Measurements from ENCODE around the gene NEFH.

The NEFH gene

DNA sequence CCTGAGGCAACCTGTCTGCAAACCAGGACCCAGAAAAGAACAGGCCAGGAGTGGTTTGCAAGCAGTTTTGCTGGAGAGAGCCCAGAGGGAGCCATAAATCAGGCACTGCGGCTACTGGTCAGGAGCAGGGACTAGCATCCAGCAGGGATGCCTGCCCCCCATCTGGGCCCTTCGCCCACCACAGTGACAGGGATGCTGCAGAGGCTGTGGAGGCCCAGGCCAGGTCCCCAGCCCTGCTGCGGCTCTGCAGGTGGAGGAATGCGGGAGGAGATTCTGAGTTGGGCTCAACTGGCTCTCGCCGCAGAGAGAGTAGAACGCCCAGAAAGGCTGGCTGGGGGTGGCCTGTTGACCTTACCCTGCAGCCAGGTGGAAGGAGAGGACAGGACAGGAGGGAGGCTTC, 16.4 kb upstream of the NEFH start:
- no peak overlapping the region for H3K27ac ChIP-seq

DNA sequence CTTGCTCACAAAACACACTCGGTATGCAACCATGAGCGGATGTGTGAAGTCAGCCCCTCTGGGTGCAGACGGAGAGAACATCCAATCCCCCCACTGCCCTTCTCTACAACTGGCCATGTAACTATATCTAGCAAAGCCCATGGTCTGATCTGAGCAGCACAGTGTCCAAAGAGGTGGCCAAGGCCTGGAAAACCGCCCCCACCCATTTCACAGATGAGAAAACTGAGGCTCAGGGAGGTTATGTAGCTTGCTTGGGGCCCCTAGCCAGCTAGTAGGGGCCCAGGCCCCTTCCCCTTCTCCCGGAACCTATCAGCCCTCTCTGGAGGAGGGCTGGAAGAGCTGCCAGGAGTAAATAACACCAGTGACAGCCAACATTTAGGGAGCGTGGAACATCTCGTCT, 15.4 kb upstream of the NEFH start:
- TF ChIP-seq, protein P1, sequence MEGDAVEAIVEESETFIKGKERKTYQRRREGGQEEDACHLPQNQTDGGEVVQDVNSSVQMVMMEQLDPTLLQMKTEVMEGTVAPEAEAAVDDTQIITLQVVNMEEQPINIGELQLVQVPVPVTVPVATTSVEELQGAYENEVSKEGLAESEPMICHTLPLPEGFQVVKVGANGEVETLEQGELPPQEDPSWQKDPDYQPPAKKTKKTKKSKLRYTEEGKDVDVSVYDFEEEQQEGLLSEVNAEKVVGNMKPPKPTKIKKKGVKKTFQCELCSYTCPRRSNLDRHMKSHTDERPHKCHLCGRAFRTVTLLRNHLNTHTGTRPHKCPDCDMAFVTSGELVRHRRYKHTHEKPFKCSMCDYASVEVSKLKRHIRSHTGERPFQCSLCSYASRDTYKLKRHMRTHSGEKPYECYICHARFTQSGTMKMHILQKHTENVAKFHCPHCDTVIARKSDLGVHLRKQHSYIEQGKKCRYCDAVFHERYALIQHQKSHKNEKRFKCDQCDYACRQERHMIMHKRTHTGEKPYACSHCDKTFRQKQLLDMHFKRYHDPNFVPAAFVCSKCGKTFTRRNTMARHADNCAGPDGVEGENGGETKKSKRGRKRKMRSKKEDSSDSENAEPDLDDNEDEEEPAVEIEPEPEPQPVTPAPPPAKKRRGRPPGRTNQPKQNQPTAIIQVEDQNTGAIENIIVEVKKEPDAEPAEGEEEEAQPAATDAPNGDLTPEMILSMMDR (IDR thresholded peaks at IDR 0.05) = no peak
- no peak overlapping the region for H3K27ac ChIP-seq
- H3K4me3 ChIP-seq = no peak overlapping the region
- no peak for DNase-seq (ENCODE audit: low spot score)

More for the DNA sequence above, 16.4 kb upstream of the NEFH start:
- no peak overlapping the region for H3K4me3 ChIP-seq
- TF ChIP-seq, protein P1 (IDR thresholded peaks at IDR 0.05) = no peak
- DNase-seq (ENCODE audit: low spot score) = no peak

DNA sequence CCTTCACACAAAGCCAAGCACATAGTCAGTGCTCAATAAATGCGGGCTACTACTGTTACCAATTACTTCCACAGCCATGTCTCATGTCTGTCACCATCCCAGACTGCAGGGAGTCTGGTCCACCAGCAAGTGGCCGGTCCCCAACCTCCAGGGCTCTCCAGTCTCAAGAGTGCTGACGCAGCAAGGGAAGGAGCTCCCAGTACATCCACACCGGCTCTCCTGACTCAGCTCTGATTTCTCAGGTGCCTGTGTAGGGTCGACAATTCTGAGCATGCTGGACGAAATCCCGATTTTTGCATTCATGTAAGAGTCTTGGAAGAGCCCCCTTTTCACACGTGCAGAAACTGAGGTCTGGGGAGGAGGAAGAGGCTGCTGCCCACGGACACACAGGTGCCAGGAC, 10.3 kb upstream of the NEFH start:
- Histone ChIP-seq H3K27ac (no peak overlapping the region), H3K4me3 (peak overlapping the region; percentile 62)
- DNase-seq (ENCODE audit: low spot score) = no peak
- TF ChIP-seq, protein P1 (IDR thresholded peaks at IDR 0.05) = no peak

DNA sequence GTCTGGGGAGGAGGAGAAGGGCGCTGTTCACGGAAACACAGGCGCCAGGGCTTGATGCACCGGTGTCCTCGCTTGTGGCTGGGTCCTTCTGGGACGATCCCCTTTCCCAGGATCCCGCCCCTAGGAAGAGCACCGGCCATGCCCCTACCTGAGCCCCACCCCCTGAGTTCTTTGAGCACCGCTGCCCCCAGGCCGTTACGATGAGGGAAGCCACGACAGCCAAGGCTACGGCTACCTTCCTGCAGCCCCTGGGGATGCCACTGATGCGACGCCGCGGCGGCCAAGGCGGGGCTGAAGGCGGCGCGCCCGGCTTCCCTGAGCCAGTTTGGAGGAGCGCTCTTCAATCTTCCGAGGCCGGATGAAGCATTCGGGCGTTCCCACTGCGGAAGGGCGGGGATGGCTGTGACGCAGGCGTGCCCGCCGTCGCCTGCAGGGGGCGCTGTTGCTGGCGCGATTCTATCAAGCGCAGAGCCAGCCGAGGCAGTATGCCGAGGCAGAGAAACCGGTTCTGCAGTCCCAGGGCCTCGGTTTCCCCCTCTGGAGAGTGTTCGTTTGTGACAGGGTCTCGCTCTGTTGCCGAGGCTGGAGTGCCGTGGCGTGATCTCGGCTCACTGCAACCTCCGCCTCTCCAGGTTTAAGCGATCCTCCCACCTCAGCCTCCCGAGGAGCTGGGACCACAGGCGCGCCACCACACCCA, 9.7 kb upstream of the NEFH start:
- DNase-seq (ENCODE audit: low spot score) = no peak
- Histone ChIP-seq H3K4me3 (peak overlapping the region; percentile 62), H3K27ac (no peak overlapping the region)
- TF ChIP-seq, protein P1 (IDR thresholded peaks at IDR 0.05) = peak; percentile 52

DNA sequence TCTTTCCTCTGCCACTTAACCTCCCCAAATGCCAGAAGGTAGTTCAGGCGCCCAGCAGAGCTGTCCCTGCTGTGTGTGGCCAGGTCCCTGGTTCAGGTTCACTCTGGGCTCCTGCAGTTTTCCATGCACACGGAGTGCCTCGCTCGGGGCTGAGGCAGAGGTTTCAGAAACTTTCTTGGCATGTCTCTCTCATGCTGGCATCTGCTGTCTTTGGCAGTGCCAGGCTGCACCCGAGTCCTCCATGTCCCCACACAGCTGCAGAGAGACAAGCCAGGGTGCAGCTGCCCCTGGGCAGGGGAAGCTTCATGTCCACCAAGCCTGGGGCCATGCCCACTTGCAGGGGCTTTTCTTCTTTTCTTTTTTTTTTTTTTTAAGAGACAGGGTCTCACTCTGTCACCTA, 7.0 kb upstream of the NEFH start:
- DNase-seq (ENCODE audit: low spot score) = no peak
- TF ChIP-seq, protein P1 (IDR thresholded peaks at IDR 0.05) = no peak
- no peak overlapping the region for H3K4me3 ChIP-seq
- no peak overlapping the region for H3K27ac ChIP-seq

DNA sequence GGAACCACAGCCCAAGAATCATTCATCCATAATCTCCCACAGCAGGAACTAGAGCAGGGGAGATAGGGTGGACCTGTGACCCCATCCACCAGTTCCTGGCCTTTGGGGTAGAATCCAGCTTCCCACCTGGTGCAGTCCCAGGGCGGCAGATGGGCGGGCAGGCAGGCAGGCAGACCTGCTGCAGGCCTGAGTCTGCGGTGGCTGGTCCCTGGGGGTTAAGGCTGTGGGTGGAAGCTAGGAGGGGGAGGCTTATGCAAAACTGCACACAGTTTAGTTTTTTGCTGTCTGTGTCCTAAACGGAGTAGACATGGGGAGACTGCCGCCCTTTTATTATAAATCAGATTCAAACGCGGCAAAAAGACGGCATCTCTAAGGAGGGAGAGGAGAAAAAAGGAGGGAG, 4.5 kb upstream of the NEFH start:
- TF ChIP-seq, protein P1 (IDR thresholded peaks at IDR 0.05) = no peak
- no peak overlapping the region for H3K27ac ChIP-seq
- no peak overlapping the region for H3K4me3 ChIP-seq
- DNase-seq (ENCODE audit: low spot score) = no peak

DNA sequence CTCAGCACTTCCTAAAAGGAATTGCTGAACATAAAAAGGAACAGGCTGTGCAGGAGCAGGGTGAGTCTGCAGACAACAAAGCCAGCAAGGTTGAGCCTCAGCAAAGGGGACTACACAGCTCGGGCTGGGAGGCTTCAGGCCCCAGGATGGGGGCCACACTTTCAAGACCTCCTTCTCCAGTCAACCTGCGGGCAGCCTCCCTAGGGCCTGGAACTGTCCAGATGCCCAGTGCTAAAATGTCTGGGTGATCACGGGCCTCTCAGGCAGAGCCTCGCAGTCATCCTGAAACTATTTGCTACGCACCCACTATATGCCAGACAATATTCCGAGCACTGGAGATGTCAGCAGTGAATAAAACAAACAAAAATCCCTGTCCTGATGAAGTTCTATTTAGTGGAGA, 3.9 kb upstream of the NEFH start:
- Histone ChIP-seq H3K4me3 (no peak overlapping the region), H3K27ac (no peak overlapping the region)
- DNase-seq (ENCODE audit: low spot score) = no peak
- TF ChIP-seq, protein P1 (IDR thresholded peaks at IDR 0.05) = no peak

Data from coronary artery (tissue), 2 donors.